Sigmoid colon (tissue), 4 donors: Measurements from ENCODE around the gene SUSD3.

Experiments used
- EP300 ChIP-seq, 4 donors: sonication (generic); formaldehyde crosslinking; IDR thresholded peaks; one replicate each; pipeline ENCODE4 v1.6.1; 2017; ENCODE audit warnings: antibody characterized with exemption in 4 of 4
- POLR2A ChIP-seq, 2 donors: fragments of 450-650 bp; IDR thresholded peaks; one replicate each; pipeline ENCODE4 v1.6.1; 2016; ENCODE audit warnings: antibody characterized with exemption in 2 of 2, mild to moderate bottlenecking in 2 of 2, moderate library complexity in 2 of 2
- POLR2AphosphoS5 ChIP-seq, 4 donors: sonication (generic); formaldehyde crosslinking; IDR thresholded peaks; one replicate each; pipeline ENCODE4 v1.6.1; 2017; ENCODE audit warnings: antibody characterized with exemption in 4 of 4
- TF ChIP-seq, protein P1 (sequence below), 4 experiments: fragments of 450-650 bp in 3 of 4; fragments of 200-600 bp in 1 of 4; IDR thresholded peaks; one replicate each; pipeline ENCODE4 v1.5.1; 2016 to 2019; ENCODE audit warnings: antibody characterized with exemption in 4 of 4, mild to moderate bottlenecking in 3 of 4, moderate library complexity in 2 of 4

DNA sequence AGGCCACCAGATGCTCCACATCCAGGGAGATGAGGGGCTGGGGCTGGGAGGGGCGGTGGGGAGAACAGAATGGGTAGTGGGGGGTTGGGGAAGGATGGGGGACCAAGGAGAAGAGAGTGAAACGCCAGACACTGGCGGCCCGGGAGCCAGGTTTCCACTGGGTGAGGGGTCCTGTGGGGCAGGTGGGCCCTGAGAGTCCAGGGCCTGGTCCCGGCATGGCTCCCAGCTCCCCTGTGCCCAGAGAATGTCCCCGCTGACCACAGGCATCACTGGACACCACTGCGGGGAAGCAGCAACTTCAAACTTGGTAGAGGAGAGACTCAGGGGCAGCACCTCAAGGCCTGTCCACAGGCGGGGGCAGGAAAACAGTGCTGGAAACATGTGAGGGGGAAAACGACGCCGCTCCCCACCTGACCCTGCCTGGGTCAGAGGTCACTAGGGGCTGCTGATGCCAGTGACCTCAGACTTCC is 62.4 kb downstream of the SUSD3 start:
- TF ChIP-seq POLR2A (IDR thresholded peaks at IDR 0.05) (no peak), EP300 (IDR thresholded peaks at IDR 0.05) (no peak), POLR2AphosphoS5 (IDR thresholded peaks at IDR 0.05) (no peak)
- TF ChIP-seq, protein P1, sequence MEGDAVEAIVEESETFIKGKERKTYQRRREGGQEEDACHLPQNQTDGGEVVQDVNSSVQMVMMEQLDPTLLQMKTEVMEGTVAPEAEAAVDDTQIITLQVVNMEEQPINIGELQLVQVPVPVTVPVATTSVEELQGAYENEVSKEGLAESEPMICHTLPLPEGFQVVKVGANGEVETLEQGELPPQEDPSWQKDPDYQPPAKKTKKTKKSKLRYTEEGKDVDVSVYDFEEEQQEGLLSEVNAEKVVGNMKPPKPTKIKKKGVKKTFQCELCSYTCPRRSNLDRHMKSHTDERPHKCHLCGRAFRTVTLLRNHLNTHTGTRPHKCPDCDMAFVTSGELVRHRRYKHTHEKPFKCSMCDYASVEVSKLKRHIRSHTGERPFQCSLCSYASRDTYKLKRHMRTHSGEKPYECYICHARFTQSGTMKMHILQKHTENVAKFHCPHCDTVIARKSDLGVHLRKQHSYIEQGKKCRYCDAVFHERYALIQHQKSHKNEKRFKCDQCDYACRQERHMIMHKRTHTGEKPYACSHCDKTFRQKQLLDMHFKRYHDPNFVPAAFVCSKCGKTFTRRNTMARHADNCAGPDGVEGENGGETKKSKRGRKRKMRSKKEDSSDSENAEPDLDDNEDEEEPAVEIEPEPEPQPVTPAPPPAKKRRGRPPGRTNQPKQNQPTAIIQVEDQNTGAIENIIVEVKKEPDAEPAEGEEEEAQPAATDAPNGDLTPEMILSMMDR (IDR thresholded peaks at IDR 0.05): no peak
